Tibial nerve (tissue), 4 donors: ENCODE results near the gene EMC1. TPM values are rescaled to one million over a fixed set of nuclear protein-coding genes. Genes with fewer than 3 reads are reported as not detected.
A peak's percentile ranks its signal among the peaks of the same experiment; 100 is the strongest.

Source experiments
- DNase-seq, 2 donors: peaks; one replicate each; pipeline ENCODE4 v3.0.0-alpha.2; 2019; ENCODE audit warnings: low spot score in 2 of 2
- H3K27ac ChIP-seq, 4 donors: fragments of 200-600 bp; sonication (generic) in 3 of 4; one replicate each; pipeline ENCODE4 v1.5.1; 2017 to 2019; ENCODE audit warnings: mild to moderate bottlenecking in 1 of 4
- H3K27me3 ChIP-seq, 2 donors: fragments of 200-600 bp; sonication (generic) in 1 of 2; one replicate each; pipeline versions ENCODE4 v1.5.1 to v1.6.0; 2017 to 2019
- H3K36me3 ChIP-seq, 3 donors: fragments of 200-600 bp; sonication (generic); one replicate each; pipeline ENCODE4 v1.5.1; 2018 to 2019
- H3K4me1 ChIP-seq, 4 donors: fragments of 200-600 bp; sonication (generic) in 3 of 4; one replicate each; pipeline ENCODE4 v1.5.1; 2017 to 2019
- H3K4me3 ChIP-seq, 4 donors: fragments of 200-600 bp; sonication (generic) in 3 of 4; one replicate each; pipeline ENCODE4 v1.5.1; 2017 to 2019; ENCODE audit warnings: mild to moderate bottlenecking in 1 of 4, moderate library complexity in 1 of 4
- H3K9me3 ChIP-seq, 4 donors: fragments of 200-600 bp; sonication (generic) in 3 of 4; one replicate each; pipeline ENCODE4 v1.5.1; 2017 to 2019
- EP300 ChIP-seq, 2 donors: sonication (generic); formaldehyde crosslinking; IDR thresholded peaks; one replicate each; pipeline ENCODE4 v1.6.1; 2017; ENCODE audit warnings: antibody characterized with exemption in 2 of 2, mild to moderate bottlenecking in 1 of 2
- POLR2A ChIP-seq, 2 donors: fragments of 450-650 bp; IDR thresholded peaks; one replicate each; pipeline ENCODE4 v1.6.1; 2017; ENCODE audit warnings: antibody characterized with exemption in 2 of 2, mild to moderate bottlenecking in 2 of 2, moderate library complexity in 2 of 2
- WGBS, 2 donors: methylation state at CpG; one replicate each; pipeline ENCODE4 v1.1.5; 2018; 5-methylcytosine and 5-hydroxymethylcytosine counted together
- total RNA-seq, 4 donors: library from RNA; depleted of rRNA; stranded (reverse); fragments of >200 nt; gene quantifications; one replicate each; pipeline ENCODE4 v1.1.0, GENCODE V29; 2016
- TF ChIP-seq, protein P1 (sequence below), 5 experiments: fragments of 200-600 bp in 3 of 5; fragments of 450-650 bp in 2 of 5; sonication (generic) in 3 of 5; IDR thresholded peaks; one replicate each; pipeline ENCODE4 v1.5.1; 2016 to 2019; ENCODE audit warnings: antibody characterized with exemption in 5 of 5, mild to moderate bottlenecking in 3 of 5, moderate library complexity in 2 of 5

EMC1 gene
- total RNA-seq, 4 donors from 2014 or later = 25.6 to 46.8 (median 39.1) TPM

DNA sequence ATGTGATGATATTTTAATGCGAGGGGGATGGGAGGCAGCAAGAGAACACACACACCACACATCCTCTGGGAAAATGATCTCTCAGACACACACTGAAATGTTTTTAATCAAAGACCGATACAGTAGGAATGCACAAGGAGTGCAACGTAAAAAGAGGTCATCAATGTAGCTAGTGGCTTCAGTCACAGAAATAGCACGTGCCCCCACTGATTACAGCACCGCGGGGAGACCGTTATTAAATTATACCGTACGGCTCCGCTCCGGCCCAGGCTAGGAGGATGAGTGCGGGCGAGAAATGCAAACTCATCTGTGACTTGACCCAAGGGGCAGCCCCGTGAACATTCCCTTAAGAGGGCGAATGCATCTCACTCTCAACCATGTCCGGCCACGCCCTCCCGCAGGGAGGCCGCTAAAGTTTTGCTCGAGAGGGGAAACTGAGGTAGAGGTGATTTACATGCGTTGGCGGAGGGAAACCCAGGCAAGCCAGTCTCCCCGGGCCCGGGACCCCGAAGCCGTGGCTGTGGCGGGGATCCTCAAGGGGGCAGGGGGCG is 41.8 kb downstream of the EMC1 start:
- WGBS, 2 donors = 0 to 2% methylated on average over 28 of the region's 28 CpGs
- DNase-seq = peak; percentile 18 to 24
- H3K36me3 ChIP-seq = no peaks in the 10 kb centered on the region
- TF ChIP-seq EP300 (IDR thresholded peaks at IDR 0.05) (no peak), POLR2A (IDR thresholded peaks at IDR 0.05) (no peak)
- TF ChIP-seq, protein P1, sequence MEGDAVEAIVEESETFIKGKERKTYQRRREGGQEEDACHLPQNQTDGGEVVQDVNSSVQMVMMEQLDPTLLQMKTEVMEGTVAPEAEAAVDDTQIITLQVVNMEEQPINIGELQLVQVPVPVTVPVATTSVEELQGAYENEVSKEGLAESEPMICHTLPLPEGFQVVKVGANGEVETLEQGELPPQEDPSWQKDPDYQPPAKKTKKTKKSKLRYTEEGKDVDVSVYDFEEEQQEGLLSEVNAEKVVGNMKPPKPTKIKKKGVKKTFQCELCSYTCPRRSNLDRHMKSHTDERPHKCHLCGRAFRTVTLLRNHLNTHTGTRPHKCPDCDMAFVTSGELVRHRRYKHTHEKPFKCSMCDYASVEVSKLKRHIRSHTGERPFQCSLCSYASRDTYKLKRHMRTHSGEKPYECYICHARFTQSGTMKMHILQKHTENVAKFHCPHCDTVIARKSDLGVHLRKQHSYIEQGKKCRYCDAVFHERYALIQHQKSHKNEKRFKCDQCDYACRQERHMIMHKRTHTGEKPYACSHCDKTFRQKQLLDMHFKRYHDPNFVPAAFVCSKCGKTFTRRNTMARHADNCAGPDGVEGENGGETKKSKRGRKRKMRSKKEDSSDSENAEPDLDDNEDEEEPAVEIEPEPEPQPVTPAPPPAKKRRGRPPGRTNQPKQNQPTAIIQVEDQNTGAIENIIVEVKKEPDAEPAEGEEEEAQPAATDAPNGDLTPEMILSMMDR (IDR thresholded peaks at IDR 0.05) = no peak
- peaks cover 3 to 76% (median 34%) of the 10 kb centered on the region in 4 donors for H3K4me1 ChIP-seq
- no peaks in the 10 kb centered on the region for H3K9me3 ChIP-seq
- peak overlapping the region; percentile 64 to 86 (median 76) for H3K4me3 ChIP-seq
- H3K27me3 ChIP-seq = no peaks in the 10 kb centered on the region
- H3K27ac ChIP-seq = peak overlapping the region; percentile 94 to 96 (median 94)

DNA sequence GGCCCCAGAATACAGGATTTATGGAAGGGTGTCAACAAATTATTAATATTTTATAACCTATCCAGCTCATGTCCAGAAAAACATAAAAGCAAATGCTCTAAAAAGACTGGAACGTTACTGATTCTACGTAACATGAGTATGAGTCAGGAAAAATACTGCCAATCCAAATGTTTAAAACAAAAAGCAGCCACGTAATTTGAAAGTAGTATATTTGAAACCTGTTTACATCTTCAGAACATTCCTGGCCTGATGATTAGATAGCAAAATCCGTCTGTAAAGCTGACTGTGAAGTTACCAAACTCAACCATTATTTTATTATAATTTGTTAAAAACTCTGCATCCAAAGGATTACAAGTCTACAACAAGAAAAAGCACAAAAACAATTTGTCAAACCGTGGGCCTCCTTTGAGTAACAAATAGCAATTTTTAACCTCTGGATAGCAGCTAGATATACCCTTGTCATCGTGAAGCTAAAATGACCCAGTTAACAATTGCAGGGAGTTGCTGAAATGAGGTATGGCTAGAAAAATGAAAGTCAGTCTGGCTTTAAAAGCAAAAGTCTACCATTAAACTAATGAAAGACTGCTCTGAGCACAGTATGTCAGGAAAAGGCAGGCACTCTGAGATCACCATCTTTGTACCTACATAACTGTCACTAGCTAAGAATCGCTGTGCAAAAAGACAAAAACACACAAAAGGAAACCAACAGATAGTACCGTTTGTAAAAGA is 42.5 kb downstream of the EMC1 start:
- no peak for DNase-seq
- Histone ChIP-seq H3K36me3 (no peaks in the 10 kb centered on the region), H3K4me1 (peaks cover 3 to 83% (median 37%) of the 10 kb centered on the region in 4 donors), H3K27ac (peak overlapping the region; percentile 94 to 96 (median 94)), H3K4me3 (peak overlapping the region; percentile 64 to 86 (median 76)), H3K27me3 (no peaks in the 10 kb centered on the region), H3K9me3 (no peaks in the 10 kb centered on the region)
- WGBS, 2 donors = 14 to 16% methylated on average over 8 of the region's 8 CpGs
- TF ChIP-seq, protein P1 (IDR thresholded peaks at IDR 0.05) = no peak
- no peak for TF ChIP-seq EP300 (IDR thresholded peaks at IDR 0.05)
- no peak for TF ChIP-seq POLR2A (IDR thresholded peaks at IDR 0.05)

DNA sequence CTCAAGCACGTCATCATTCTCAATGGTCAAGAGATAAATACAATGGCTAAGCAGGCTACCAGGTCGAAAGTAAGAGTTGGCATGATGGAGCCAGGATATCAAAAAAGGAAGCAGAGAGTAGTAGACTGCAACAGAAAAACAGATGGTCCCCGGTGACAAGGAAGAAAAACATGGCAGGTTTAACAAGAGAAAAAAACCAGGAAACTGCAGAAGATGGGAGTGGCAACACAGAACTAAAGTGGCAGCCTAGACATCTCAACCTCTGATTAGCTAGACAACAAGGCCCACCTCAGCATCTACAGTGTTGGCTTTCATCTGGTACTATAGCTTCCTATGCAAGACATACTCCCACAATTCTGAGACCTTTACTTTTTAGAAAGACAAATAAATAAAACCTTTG is 44.4 kb downstream of the EMC1 start:
- peaks cover 3 to 84% (median 35%) of the 10 kb centered on the region in 4 donors for H3K4me1 ChIP-seq
- TF ChIP-seq EP300 (IDR thresholded peaks at IDR 0.05) (no peak), POLR2A (IDR thresholded peaks at IDR 0.05) (no peak)
- TF ChIP-seq, protein P1 (IDR thresholded peaks at IDR 0.05) = no peak
- H3K27ac ChIP-seq = no peak overlapping the region
- 79 to 83% methylated on average over 3 of the region's 3 CpGs for WGBS, 2 donors
- H3K27me3 ChIP-seq = no peaks in the 10 kb centered on the region
- H3K9me3 ChIP-seq = no peaks in the 10 kb centered on the region
- DNase-seq = no peak
- H3K36me3 ChIP-seq = no peaks in the 10 kb centered on the region
- no peak overlapping the region for H3K4me3 ChIP-seq

DNA sequence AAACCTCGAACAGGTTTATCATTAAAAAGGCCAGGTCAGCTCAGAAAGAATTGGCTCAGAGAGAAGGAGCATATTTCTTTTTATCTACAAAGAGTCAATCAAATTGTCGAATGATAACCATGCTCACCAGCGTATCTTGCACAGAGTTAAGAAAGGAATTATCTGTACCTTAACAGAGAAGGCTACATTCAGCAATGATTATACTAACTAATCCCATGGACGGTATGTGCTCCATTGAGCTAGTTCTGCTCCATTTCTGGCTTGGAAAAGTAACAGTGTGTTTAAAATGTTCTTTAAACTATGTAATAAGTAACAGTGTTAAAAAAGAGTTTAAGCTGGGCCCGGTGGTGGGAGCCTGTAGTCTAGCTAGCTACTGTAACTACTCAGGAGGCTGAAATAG is 45.5 kb downstream of the EMC1 start:
- WGBS, 2 donors = 80 to 82% methylated on average over 5 of the region's 5 CpGs

More for the DNA sequence above, 45.5 kb downstream of the EMC1 start:
- Histone ChIP-seq H3K9me3 (no peaks in the 10 kb centered on the region), H3K36me3 (peaks cover 0 to 1% (median 0%) of the 10 kb centered on the region in 3 donors), H3K4me3 (no peak overlapping the region), H3K4me1 (peaks cover 3 to 84% (median 25%) of the 10 kb centered on the region in 4 donors), H3K27ac (no peak overlapping the region), H3K27me3 (no peaks in the 10 kb centered on the region)
- no peak for TF ChIP-seq POLR2A (IDR thresholded peaks at IDR 0.05)
- TF ChIP-seq, protein P1 (IDR thresholded peaks at IDR 0.05) = no peak
- no peak for TF ChIP-seq EP300 (IDR thresholded peaks at IDR 0.05)
- no peak for DNase-seq
